H54 (cell line): ENCODE results near the gene CHAC1.

ENCODE experiments used
- DNase-seq: peaks from one replicate; pipeline ENCODE4 v3.0.0; 2011; ENCODE audit warnings: low spot score, mixed read lengths; ENCODE audit not compliant: insufficient read length
- FAIRE-seq: peaks from 3 replicates; lab custom pipeline; 2011; peaks lifted over from hg19 to GRCh38; lab: Jason Lieb, UNC
- POLR2A ChIP-seq: IDR thresholded peaks from 2 replicates; pipeline ENCODE4 v1.6.1; 2011; ENCODE audit warnings: low read depth, mild to moderate bottlenecking, low read length

Gene CHAC1

DNA sequence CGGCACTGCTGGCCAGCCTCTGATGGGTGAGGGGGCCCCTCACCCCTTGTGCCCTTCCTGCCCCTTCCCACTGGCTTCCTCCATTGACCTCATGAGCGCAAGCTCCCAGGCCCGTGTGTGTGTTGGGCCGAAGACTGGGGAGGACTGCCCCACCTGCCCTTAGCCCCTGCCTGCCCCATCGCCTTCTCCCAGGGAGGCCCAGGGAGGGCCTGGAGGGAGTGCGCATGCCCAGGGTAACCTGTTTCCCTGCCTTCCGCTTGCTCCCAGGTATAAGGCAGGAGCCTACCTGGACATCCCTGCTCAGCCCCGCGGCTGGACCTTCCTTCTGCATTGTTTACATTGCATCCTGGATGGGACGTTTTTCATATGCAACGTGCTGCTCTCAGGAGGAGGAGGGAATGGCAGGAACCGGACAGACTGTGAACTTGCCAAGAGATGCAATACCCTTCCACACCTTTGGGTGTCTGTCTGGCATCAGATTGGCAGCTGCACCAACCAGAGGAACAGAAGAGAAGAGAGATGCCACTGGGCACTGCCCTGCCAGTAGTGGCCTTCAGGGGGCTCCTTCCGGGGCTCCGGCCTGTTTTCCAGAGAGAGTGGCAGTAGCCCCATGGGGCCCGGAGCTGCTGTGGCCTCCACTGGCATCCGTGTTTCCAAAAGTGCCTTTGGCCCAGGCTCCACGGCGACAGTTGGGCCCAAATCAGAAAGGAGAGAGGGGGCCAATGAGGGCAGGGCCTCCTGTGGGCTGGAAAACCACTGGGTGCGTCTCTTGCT, 15.3 kb upstream of the CHAC1 start:
- peak; percentile 88 for DNase-seq
- no peak for TF ChIP-seq POLR2A
- no peak for FAIRE-seq

DNA sequence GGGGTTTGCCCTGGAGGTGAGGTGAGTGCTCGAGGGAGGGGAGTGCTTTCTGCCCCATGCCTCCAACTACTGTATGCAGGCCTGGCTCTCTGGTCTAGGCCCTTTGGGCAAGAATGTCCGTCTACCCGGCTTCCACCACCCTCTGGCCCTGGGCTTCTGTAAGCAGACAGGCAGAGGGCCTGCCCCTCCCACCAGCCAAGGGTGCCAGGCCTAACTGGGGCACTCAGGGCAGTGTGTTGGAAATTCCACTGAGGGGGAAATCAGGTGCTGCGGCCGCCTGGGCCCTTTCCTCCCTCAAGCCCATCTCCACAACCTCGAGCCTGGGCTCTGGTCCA, 14.8 kb upstream of the CHAC1 start:
- DNase-seq (no peak), FAIRE-seq (no peak)
- no peak for TF ChIP-seq POLR2A

DNA sequence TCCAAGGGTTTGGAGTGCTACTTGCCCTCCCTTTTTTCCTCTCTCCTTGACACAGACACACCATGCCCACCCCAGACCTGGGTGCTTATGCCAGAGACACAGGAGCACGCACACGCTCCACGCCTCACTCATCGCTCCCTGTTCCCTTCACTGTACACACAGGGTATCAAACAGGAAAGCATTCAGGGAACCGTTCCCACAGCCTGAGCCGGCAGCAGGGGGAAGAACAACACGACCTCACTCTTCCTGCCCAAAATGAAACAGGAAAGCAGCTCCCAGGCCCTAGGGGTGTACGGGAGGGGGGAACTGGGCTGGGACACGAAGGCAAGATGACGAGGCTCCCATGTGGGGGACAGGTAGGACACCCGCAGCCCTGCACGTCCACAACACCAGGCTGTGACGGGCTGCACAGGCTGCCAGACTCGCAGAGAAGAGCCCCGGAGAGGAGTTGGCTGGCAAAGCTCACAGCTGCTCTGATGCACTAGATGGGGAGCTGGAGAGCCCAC, 12.9 kb upstream of the CHAC1 start:
- FAIRE-seq = no peak
- TF ChIP-seq POLR2A = no peak
- DNase-seq = no peak

DNA sequence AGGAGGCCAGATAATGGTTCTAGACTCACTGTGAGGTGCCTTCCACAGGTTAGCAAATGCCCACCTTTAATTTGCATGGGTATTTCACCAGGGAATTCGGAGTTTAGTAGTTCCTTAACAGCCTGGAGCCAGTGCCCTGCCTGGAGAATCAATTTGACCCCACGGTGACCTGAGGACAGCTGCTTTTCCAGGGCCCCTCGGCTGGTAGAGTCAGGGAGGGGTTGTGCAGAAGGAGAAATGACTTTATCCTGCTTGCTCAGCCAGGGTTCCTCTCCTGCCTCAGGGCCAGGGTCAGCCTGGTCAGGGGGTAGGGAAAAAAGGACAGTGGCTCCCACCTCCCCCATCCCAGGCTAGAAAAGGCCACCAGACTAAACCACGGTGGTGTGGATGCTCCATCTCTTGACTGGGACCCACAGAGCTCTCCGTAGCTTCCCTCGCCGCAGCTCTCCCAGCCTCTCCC, 12.2 kb upstream of the CHAC1 start:
- TF ChIP-seq POLR2A = no peak
- DNase-seq = no peak
- FAIRE-seq = no peak

DNA sequence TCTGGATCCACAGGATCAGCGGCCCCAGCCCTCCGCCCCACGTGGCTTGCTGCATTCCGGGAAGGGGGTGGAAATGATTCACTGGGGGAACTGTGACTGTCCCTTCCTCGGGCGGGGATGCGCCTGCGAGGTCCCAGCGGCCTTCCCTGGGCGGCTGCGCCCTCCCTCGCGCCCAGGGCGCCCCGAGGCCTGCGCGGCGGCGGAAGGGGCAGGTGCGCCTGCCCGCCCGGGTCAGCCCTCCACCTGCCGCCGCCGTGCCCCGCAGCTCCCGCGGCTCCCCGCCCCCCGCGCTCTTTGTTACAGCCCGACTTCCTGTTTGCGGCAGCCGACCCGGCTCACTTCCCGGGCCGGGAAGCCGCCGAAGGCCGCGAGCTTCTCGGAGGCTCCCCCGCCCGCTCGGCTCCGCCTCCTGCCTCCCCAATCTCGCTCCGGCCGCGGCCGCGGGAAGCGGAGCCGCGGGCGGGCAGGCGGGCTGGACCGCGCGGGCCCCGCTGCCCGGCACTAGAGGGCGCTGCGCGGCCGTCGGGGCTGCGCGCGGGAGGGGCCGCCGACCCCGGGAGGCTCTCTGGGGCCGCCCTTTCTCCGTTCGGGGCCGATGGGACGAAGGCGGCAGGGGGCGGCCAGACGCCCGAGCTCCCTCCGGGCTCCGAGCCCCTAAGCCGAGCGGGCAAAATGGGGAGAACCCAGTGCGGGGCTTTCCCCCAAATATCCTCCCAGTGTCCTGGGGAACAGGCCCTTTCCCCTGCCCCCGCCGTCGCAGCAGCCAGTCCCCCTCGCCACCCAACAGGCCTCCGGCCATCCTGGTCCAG, 11.5 kb upstream of the CHAC1 start:
- DNase-seq (peak; percentile 90), FAIRE-seq (no peak)
- peak; percentile 32; the same call in 1 of the 2 replicates for TF ChIP-seq POLR2A

DNA sequence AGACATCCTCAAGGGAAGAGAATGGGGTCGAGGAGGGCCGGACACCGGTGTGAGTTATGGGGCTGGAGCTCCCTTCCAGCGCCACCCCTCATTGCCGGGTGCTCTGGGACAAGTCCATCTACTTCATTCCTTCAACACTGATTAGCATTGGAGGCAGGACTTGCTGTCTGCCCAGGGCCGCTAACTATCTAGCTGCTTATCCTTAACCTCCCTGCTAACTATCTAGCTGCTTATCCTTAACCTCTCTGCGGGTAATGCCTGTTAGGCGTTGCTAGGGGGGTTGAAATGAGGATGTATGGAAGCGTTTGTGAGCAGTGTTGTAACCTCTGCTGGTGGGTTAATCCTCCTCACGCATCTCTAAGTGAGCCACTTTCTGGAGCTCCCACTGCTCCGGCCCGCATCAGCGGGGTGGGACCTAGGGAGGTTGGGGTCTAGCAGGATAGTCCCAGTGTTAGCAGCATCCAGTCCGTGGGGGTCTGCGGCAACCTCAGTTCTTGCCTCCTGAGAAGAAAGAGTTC, 10.9 kb upstream of the CHAC1 start:
- DNase-seq (no peak), FAIRE-seq (no peak)
- TF ChIP-seq POLR2A = no peak

DNA sequence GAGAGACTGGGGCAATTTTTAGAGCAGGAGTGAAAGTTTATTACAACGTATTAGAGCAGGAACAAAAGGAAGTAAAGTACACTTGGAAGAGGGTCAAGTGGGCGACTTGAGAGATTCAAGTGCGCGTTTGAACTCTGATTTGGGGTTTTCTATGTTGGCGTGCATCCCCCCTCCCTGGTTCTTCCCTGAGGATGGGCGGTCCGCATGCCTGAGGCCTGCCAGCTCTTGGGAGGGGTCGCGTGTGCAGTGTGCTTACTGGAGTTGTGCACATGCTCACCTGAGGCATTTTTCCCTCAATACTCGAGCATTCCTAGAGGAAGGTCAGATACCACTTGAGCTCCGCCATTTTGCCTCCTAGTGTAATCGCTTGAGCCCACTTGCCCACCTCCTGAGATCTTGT, 10.4 kb upstream of the CHAC1 start:
- DNase-seq = no peak
- no peak for FAIRE-seq
- TF ChIP-seq POLR2A = no peak

DNA sequence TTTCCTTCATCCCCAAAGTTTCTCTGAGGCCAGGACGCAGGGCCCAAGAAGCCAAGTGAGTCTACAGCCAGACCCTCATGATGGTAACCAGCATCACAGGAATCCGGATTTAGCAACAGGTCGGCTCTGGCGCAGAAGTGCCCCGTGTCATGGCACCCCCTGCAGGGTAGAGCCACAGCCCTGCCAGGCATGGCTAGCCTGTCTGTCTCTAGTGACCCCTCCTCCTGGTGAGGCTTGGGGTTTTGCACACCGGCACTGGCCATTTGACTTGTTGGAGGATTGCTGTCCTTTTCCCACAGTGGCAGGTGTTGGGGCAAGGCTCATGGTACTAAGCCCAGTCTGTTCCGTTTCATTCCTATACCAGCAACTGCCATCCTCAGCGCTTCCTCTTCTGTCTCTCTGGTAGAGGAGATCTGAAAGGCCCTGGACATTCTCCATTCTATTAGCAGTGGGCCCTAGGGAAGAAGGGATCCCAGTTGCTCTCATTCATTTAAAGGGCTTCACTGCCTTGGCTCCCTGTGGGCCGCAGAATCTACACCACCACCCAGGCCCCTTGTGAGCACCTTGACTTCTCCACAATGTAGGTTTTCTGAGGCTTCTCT, 9.4 kb upstream of the CHAC1 start:
- no peak for FAIRE-seq
- DNase-seq = no peak
- TF ChIP-seq POLR2A = no peak

DNA sequence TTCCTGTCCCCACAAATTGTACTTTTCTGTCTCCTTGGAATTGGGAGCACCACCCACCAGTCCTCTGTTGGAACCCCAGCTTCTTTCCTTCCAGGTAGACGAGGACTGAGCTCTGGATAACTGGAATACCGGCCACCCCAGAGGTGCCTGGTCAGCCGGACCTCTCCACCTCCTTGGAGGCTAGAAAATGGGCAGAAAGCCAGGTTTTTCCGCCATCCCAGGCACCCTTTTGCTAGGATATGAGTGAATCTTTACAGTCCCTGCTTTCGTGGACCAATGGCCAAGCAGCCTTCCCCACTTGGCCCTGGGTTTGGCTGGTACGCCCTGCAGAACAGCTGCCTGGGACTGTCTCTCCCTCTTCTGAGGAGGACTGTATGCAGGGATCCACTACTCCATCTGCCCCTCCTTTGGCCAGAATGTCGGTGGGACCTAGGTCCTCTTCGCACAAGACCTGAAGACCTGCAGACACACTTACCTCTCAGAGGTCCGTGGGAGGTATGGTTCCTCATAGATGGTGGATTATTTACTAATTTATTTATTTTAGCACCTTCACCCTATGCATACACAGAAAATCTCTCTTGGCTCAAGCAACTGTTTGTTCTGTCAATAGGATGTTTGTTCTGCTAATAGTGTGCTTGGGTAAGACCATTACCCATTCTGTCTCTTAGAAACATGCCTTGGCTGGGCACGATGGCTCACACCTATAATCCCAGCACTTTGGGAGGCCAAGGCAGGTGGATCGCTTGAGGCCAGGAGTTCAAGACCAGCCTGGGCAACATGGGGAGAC, 8.6 kb upstream of the CHAC1 start:
- FAIRE-seq (no peak), DNase-seq (no peak)
- no peak for TF ChIP-seq POLR2A

DNA sequence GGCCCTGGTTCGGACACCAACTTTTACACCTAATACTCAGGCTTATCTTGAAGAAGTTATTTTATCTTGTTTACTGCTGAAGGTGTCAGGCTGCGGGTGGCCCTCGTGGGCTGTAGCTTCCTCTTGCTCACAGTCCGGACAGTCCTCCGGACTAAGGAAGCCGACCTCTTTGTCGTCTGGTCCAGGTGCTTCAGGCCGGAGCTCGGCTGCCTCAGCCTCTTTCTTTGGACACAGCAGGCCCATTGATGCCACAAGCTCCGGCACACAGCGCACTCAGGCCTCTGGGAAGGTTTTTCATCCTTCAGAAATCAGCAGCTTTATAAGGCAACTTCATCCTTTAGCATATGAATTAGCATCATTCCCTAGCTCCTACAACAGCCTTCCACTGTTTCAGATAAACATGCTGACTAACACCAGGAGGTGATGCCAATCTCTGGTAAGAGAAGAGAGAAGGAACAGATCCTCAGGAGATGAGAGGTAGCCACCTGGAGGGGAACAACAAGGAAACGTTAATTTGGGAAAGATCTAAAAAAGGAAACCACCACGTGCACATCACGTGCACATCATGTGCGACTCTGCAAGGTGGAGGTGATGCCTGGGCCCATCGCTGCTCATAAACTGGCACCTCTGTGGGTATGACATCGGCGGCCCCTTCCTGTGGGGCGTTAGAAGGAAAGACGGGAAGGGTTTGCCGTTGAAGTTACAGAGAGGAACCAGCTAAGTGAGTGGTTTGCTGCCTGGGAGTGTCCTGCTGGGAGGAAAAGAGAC, 4.4 kb upstream of the CHAC1 start:
- DNase-seq (no peak), FAIRE-seq (no peak)
- TF ChIP-seq POLR2A = no peak

DNA sequence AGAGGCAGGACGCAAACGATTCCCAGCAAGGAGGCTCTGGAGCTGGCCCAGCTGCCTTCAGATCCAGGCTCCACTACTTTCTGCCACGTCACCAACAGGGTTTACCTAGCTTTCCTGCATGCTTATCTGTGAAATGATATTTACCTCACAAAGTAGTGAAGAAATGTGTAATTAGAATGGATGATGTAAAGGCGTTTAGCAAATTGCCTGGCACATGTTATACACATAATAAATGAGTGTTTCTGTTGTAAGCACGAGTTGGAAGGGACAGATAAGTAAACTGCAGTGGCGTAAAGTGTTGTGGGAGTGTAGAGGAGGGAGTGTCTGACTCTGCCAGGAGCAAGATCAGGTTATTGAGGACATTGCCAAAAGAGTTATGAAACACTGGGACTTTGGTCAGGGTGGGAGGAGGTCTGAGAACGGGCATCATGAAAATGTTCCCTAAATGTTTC, 3.5 kb upstream of the CHAC1 start:
- DNase-seq (no peak), FAIRE-seq (no peak)
- TF ChIP-seq POLR2A = no peak

DNA sequence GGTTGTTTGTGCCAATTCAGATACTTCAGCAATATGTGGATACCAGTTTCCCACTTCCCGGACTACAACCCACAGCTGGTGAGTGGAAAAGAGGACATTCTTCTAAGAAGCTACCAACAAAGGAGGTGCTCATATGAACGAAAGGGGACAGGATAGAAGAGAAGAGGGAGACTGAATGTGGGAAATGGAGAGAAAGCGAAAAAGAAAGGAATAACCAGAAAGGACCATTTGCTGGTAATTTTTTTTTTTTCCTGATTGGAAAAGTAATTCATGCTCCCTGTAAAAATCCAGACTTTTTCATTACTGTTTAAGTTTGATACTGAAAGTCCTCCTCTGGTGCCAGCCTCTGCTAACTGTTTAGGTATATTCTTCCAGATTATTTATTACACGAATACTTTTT, 1.5 kb upstream of the CHAC1 start:
- DNase-seq = no peak
- TF ChIP-seq POLR2A = no peak
- FAIRE-seq = no peak
